Pancreas (tissue), 10 donors: ENCODE data around the gene B3GNT2. TPM values are rescaled to one million over a fixed set of nuclear protein-coding genes. Genes with fewer than 3 reads are reported as not detected.
"Not testable (repeated sequence)": the region's sequence is repeated elsewhere in the genome, so short reads cannot be mapped to it uniquely, and the experiment has no call there.

Source experiments
- ATAC-seq, 4 donors: fragments of 200-7000 bp; cut with Tn5 transposase; one replicate each; pipeline versions ENCODE4 v1.8.0 to v1.9.1; 2020; ENCODE audit warnings: mild to moderate bottlenecking in 4 of 4, moderate library complexity in 4 of 4
- DNase-seq, 6 donors: peaks; one replicate each; pipeline ENCODE4 v3.0.0-alpha.2; 2020
- FAIRE-seq: peaks from 2 replicates; lab custom pipeline; 2012; peaks lifted over from hg19 to GRCh38; lab: Jason Lieb, UNC
- H3K27ac ChIP-seq, 4 donors: fragments of 200-600 bp; sonication (generic); 1 replicate in 3 of 4; 2 replicates in 1 of 4; pipeline versions ENCODE4 v1.5.0 to v1.8.0; 2020
- H3K27me3 ChIP-seq, 4 donors: fragments of 200-600 bp; one replicate each; pipeline ENCODE4 v1.8.0; 2021
- H3K36me3 ChIP-seq, 3 donors: fragments of 200-600 bp; sonication (generic) in 1 of 3; one replicate each; pipeline versions ENCODE4 v1.5.0 to v1.8.0; 2020 to 2021
- H3K4me1 ChIP-seq, 3 donors: fragments of 200-600 bp; one replicate each; pipeline ENCODE4 v1.8.0; 2021
- H3K4me3 ChIP-seq, 4 donors: fragments of 200-600 bp; sonication (generic) in 2 of 4; one replicate each; pipeline versions ENCODE4 v1.5.0 to v1.8.0; 2020 to 2021
- H3K9me3 ChIP-seq, 4 donors: fragments of 200-600 bp; one replicate each; pipeline ENCODE4 v1.8.0; 2021
- CTCF ChIP-seq, 4 donors: fragments of 200-600 bp; sonication (generic) in 3 of 4; IDR thresholded peaks; one replicate each; pipeline versions ENCODE4 v1.5.0 to v1.8.0; 2021; ENCODE audit warnings: antibody characterized with exemption in 4 of 4
- whole genome bisulfite sequencing, 2 donors: extraction: QIAGEN DNeasy Blood & Tissue Kit; methylation state at CpG; one replicate each; pipeline ENCODE4 v1.1.7; 2013; 5-methylcytosine and 5-hydroxymethylcytosine counted together
- intact Hi-C, 3 donors: fragments of 100-400 bp; cut with DNase I; formaldehyde crosslinking; loops; one replicate each; pipeline versions ENCODE4 v1.11.1 to v1.14.2; 2022
- polyA plus RNA-seq, 2 donors: library from polyadenylated mRNA; stranded (reverse); fragments of 200-250 nt; gene quantifications; one replicate each; pipeline ENCODE4 v1.2.3, GENCODE V29; 2013
- total RNA-seq, 6 donors: library from RNA; stranded (reverse); fragmentation: NEBNext Ultra II Directional in 4 of 6; extraction: Animal tissue kit (Norgen Biotek cat#: 25700) in 4 of 6; gene quantifications; one replicate each; pipeline versions ENCODE4 v1.2.1 to v1.2.4, GENCODE V29; 2021 to 2023
- donor health status: healthy with polysubstance abuse.
- donor health status: DM: no; HTN: no; CAD: no; lungs with moderate emphysema.
- donor health status: DM: no; HTN: no; CAD: no.
- donor health status: control.
- donor health status: control.
- donor health status: Bipolar disorder and iron deficiency.
- donor health status: DM: yes; HTN: yes; CAD: no.
- donor health status: DM: no; HTN: no; CAD: no.
- donor health status: DM: no; HTN: no; CAD: no.
- donor health status: DM: yes; HTN: yes; CAD: no.

The B3GNT2 gene
- total RNA-seq (10 to 100 TPM in 5 of 6 donors, 1 to 10 TPM in 1; 7.5 to 15.4 (median 11.5) TPM), polyA plus RNA-seq (1 to 10 TPM; 3.7 to 7.1 TPM)

DNA sequence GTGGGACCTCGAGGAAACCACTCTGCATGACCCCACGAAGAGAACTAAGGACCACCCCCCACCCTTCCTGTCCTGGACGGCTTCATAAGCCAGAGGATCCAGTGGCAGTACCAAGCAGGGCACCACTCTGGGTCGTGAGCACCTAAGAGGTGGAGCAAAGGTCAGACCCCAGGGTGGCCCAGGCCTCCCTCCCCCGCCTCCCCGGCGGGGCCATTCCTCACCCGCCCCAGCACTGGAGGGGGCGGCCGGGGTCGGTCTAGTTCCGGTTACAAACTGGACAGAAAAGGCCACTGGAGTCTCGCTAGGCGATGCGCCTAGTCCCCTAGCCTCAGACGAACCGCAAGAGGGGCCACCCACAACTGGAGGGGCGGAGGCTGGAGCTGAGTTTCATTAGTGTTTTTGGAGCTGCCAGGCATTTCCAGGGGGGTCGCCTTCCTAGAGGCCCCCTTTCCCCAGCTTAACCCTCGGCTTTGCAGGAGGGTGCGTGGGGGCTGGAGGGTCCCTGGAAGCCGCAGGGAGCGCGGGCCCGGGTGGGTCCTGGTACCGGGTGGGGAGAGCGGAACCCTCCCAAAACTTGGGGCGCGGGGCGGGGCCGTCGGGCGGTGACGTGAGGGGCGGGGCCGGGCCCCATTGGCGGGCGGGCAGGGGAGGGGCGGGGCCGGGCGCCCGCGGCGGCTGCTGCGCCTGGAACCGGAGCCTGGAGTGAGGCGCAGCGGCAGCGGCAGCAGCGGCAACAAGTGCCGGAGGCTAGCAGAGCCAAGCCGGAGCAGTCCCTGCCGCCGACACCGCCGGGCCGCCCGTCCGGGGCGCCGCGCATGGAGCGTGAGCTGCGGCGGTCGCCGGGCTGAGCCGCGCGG is at the start of gene B3GNT2:
B3GNT2 (plus strand) TSS at position 695 of the 857 bp plus-strand sequence. CDS start 26,106 bp downstream, outside the sequence.
- Histone ChIP-seq H3K27ac (peak within 1 kb of the TSS; percentile 82 to 94 (median 90)), H3K4me1 (peaks cover 14 to 27% (median 20%) of the 10 kb centered on the region in 3 donors), H3K27me3 (no peaks in the 10 kb centered on the region), H3K4me3 (peak within 1 kb of the TSS; percentile 68 to 97 (median 90)), H3K9me3 (no peaks in the 10 kb centered on the region), H3K36me3 (no peaks in the 10 kb centered on the region)
- WGBS, 2 donors: 2% methylated on average over 40 to 70 of the region's 70 CpGs
- TF ChIP-seq CTCF (IDR thresholded peaks at IDR 0.05): no peak
- ATAC-seq: peak; percentile 81 to 90 (median 86)
- intact Hi-C loops: no loop called here
- no peak for FAIRE-seq
- DNase-seq: peak; percentile 74 to 95 (median 84)

GRCh38 chr2:62146790-62147189 is 49.1 kb upstream of the B3GNT2 start:
- FAIRE-seq: not testable (repeated sequence)

DNA sequence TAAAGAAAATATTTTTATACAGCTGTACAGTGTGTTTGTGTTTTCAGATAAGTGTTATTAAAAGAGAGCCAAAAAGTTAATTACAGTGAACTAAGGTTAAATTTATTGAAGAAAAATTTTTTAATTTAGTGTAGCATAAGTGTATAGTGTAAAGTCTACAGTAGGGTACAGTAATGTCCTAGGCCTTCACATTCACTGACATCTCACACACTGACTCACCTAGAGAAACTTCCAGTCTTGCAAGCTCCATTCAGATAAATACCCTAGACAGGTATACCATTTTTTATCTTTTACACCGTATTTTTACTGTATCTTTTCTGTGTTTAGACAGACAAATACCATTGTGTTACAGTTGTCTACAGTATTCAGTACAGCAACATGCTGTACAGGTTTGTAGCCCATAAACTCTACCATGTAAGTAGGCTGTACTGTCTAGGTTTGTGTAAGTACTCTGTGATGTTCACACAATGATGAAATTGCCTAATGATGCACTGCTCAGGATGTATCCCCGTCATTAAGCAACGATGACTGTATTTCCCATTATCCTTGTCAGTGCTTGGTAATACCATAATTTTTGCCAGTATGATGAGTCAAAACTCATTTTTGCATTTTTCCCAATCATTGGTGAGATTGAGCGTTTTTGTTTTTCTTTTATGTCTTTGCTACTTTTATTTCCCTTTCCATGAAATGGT is 48.2 kb upstream of the B3GNT2 start:
- ATAC-seq (peak in 1 of 4 donors; percentile 12), DNase-seq (no peak), FAIRE-seq (no peak)
- intact Hi-C loops: no loop called here
- Histone ChIP-seq H3K4me1 (no peaks in the 10 kb centered on the region), H3K9me3 (no peaks in the 10 kb centered on the region), H3K4me3 (no peak overlapping the region), H3K27ac (no peak overlapping the region), H3K36me3 (no peaks in the 10 kb centered on the region), H3K27me3 (no peaks in the 10 kb centered on the region)
- TF ChIP-seq CTCF (IDR thresholded peaks at IDR 0.05): no peak
- WGBS, 2 donors: 83 to 85% methylated on average over 4 of the region's 4 CpGs

More at GRCh38 chr2:62146790-62147189, 49.1 kb upstream of the B3GNT2 start:
- H3K36me3 ChIP-seq, H3K27ac ChIP-seq, DNase-seq, ATAC-seq, H3K4me1 ChIP-seq, H3K4me3 ChIP-seq, H3K9me3 ChIP-seq, intact Hi-C loops, H3K27me3 ChIP-seq: not testable (repeated sequence)
- 92 to 96% methylated on average over 7 of the region's 7 CpGs for WGBS, 2 donors

GRCh38 chr2:62149708-62150107 is 46.2 kb upstream of the B3GNT2 start:
- intact Hi-C loops: no loop called here
- peak in 2 of 4 donors; percentile 38 to 43 for ATAC-seq

More at GRCh38 chr2:62149708-62150107, 46.2 kb upstream of the B3GNT2 start:
- Histone ChIP-seq H3K27me3 (no peaks in the 10 kb centered on the region), H3K4me1 (no peaks in the 10 kb centered on the region), H3K36me3 (no peaks in the 10 kb centered on the region), H3K27ac (no peak overlapping the region), H3K9me3 (no peaks in the 10 kb centered on the region), H3K4me3 (no peak overlapping the region)
- no peak for FAIRE-seq
- DNase-seq: no peak
- no peak for TF ChIP-seq CTCF (IDR thresholded peaks at IDR 0.05)
